Fibroblast of peridontal ligament (primary cell): ENCODE data around the gene CYP27C1.
"Not testable (repeated sequence)": the region's sequence is repeated elsewhere in the genome, so short reads cannot be mapped to it uniquely, and the experiment has no call there.

Source experiments
- DNase-seq: peaks from one replicate; pipeline ENCODE4 v3.0.0-alpha.2; 2010; ENCODE audit errors: extremely low read depth

CYP27C1 gene

GRCh38 chr2:127225186-127225960 is 5.3 kb upstream of the CYP27C1 start:
- peak; percentile 11 for DNase-seq

- not testable (repeated sequence) for DNase-seq
Measured at GRCh38 chr2:127224135-127224534, 4.0 kb upstream of the CYP27C1 start.

GRCh38 chr2:127220768-127221527 is 849 bp upstream of the CYP27C1 start:
- DNase-seq: peak; percentile 8

- DNase-seq: no peak
Measured at GRCh38 chr2:127219171-127220070, 678 bp downstream of the CYP27C1 start.

- no peak for DNase-seq
Measured at GRCh38 chr2:127218812-127219170, 1.3 kb downstream of the CYP27C1 start.

GRCh38 chr2:127217470-127218325 is 2.4 kb downstream of the CYP27C1 start:
- DNase-seq: no peak

- DNase-seq: no peak
Measured at GRCh38 chr2:127216593-127216992, 3.5 kb downstream of the CYP27C1 start.

GRCh38 chr2:127216095-127216494 is 4.0 kb downstream of the CYP27C1 start:
- DNase-seq: no peak

GRCh38 chr2:127214201-127214600 is 5.9 kb downstream of the CYP27C1 start:
- DNase-seq: not testable (repeated sequence)

- DNase-seq: no peak
Measured at GRCh38 chr2:127208313-127208712, 11.8 kb downstream of the CYP27C1 start.

GRCh38 chr2:127205218-127206125 is 14.6 kb downstream of the CYP27C1 start:
- DNase-seq: no peak

- no peak for DNase-seq
Measured at GRCh38 chr2:127201452-127201851, 18.6 kb downstream of the CYP27C1 start.

GRCh38 chr2:127200962-127201361 is 19.1 kb downstream of the CYP27C1 start:
- DNase-seq: no peak

GRCh38 chr2:127199223-127199622 is 20.9 kb downstream of the CYP27C1 start:
- no peak for DNase-seq

- DNase-seq: no peak
Measured at GRCh38 chr2:127197475-127198385, 22.4 kb downstream of the CYP27C1 start.

- DNase-seq: no peak
Measured at GRCh38 chr2:127196998-127197397, 23.1 kb downstream of the CYP27C1 start.

- no peak for DNase-seq
Measured at GRCh38 chr2:127196549-127196948, 23.6 kb downstream of the CYP27C1 start.

- DNase-seq: no peak
Measured at GRCh38 chr2:127195140-127196074, 24.7 kb downstream of the CYP27C1 start.
